ENCODE data around the gene BANP.
A peak's percentile ranks its signal among the peaks of the same experiment; 100 is the strongest.
"Not testable (repeated sequence)": the region's sequence is repeated elsewhere in the genome, so short reads cannot be mapped to it uniquely, and the experiment has no call there.

The BANP gene

GRCh38 chr16:87926246-87927194 lies 24.7 kb upstream of the BANP start:
- DNase-seq = peak; percentile 16

- DNase-seq = no peak
Measured at GRCh38 chr16:87927195-87927562, 24.1 kb upstream of the BANP start.

GRCh38 chr16:87929986-87930385 lies 21.2 kb upstream of the BANP start:
- DNase-seq = no peak

GRCh38 chr16:87930456-87930855 lies 20.8 kb upstream of the BANP start:
- DNase-seq = no peak

- DNase-seq = peak; percentile 50
Measured at GRCh38 chr16:87931504-87931903, 19.7 kb upstream of the BANP start.

- DNase-seq = not testable (repeated sequence)
Measured at GRCh38 chr16:87932475-87933139, 18.6 kb upstream of the BANP start.

- no peak for DNase-seq
Measured at GRCh38 chr16:87933140-87933495, 18.1 kb upstream of the BANP start.

- not testable (repeated sequence) for DNase-seq
Measured at GRCh38 chr16:87934752-87935425, 16.3 kb upstream of the BANP start.

- not testable (repeated sequence) for DNase-seq
Measured at GRCh38 chr16:87936016-87936374, 15.2 kb upstream of the BANP start.

GRCh38 chr16:87936375-87937230 lies 14.6 kb upstream of the BANP start, which contains the start of gene CA5A:
Gene CA5A (minus strand): TSS chr16:87936529. CDS start chr16:87936450, 79 bp downstream.
- no peak for DNase-seq

- not testable (repeated sequence) for DNase-seq
Measured at GRCh38 chr16:87937231-87937542, 14.0 kb upstream of the BANP start.

GRCh38 chr16:87938412-87938949 lies 12.8 kb upstream of the BANP start:
- no peak for DNase-seq

- DNase-seq = no peak
Measured at GRCh38 chr16:87939562-87940423, 11.4 kb upstream of the BANP start.

- no peak for DNase-seq
Measured at GRCh38 chr16:87942680-87943079, 8.6 kb upstream of the BANP start.

- DNase-seq = no peak
Measured at GRCh38 chr16:87945351-87946042, 5.7 kb upstream of the BANP start.

GRCh38 chr16:87946596-87947347 lies 4.5 kb upstream of the BANP start:
- DNase-seq = no peak

- no peak for DNase-seq
Measured at GRCh38 chr16:87947356-87948118, 3.7 kb upstream of the BANP start.

GRCh38 chr16:87948119-87948545 lies 3.1 kb upstream of the BANP start:
- no peak for DNase-seq

GRCh38 chr16:87948735-87949070 lies 2.5 kb upstream of the BANP start:
- DNase-seq = no peak
